Hindlimb muscle (tissue), 1 donor: ENCODE results near the gene PGC. TPM values are rescaled to one million over a fixed set of nuclear protein-coding genes. Genes with fewer than 3 reads are reported as not detected.

Experiments used
- DNase-seq: peaks from one replicate; pipeline ENCODE4 v3.0.0-alpha.2; 2013
- polyA plus RNA-seq: library from polyadenylated mRNA; unstranded; fragments of 120-200 nt; gene quantifications from one replicate; pipeline ENCODE4 v1.2.1, GENCODE V29; 2013; ENCODE audit not compliant: insufficient read length

Gene PGC
- polyA plus RNA-seq, 1 donor: not detected

DNA sequence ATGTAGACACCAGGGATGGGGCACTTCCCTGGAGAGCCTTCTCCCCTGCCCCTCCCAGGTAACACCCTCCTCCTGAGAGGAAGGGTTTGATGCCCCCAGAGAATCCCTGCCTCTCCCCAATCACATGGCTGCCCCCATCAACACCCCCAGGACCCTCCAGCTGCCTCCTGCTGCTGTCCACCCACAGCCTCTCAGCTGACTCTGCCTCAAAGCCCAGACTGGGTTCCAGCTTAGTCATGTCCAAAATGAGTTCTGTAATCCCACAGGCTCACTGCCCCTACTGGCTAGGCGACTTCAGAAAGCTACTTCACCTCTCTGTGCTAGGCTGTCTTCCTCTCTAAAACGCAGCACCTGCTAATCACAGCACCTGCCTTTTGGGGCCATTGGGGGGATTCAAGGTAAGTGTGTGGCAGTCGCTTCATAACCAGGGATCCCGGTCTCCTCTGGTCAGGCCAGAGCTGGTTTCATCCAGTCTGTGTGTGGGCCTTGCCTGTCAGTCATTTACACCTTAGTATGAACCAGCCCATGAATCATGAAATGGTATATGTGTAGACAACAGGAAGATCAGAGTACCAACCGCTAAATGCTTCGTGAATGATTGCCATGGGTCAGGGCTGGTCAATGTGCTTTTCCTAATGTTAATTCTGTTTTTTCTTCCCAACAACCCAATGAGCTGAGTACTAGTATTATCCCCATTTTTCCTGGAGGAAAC lies 52.2 kb downstream of the PGC start:
- no peak for DNase-seq

GRCh38 chr6:41693281-41694240 lies 53.6 kb downstream of the PGC start:
- no peak for DNase-seq

GRCh38 chr6:41692730-41693129 lies 54.5 kb downstream of the PGC start:
- no peak for DNase-seq

- no peak for DNase-seq
Observed at GRCh38 chr6:41692080-41692675, 55.0 kb downstream of the PGC start.

- DNase-seq: no peak
Observed at GRCh38 chr6:41691426-41692079, 55.6 kb downstream of the PGC start.

DNA sequence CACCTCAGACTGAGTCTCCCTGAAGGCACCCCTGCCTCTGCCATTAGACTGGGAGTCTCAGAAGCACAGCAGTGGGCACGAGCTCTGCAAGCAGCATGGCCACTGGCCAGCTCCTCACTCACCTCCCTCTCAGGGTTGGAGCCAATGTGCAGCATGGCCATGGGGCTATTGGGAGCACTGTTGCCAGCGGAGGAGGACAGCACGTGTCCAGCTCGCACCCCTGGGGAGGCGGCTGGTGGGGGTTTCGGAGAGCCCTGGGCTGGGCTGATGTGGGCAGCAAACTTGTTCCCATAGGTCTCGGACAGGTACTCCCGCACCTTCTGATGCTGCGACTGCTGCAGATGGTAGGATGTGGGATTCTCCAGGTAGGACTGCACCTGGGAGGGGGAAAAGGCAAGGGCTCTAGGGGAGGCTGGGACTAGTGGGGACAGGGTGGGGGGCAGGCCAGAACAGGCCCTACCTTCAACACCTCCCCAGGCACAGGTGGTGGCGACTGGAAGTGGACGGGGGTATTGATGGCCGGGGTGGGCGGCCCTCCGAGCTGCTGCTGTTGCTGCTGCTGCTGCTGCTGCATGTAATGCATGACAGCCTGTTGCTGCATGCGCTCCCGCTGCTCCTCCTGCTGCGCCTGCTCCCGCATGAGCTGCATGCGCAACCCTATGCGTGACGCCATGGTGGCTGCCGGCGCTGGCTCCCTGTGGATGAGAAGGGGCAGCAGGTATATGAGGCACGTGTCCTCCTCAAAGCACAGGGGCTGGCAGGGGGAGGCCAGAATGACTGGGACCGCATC lies 56.5 kb downstream of the PGC start:
- no peak for DNase-seq

DNA sequence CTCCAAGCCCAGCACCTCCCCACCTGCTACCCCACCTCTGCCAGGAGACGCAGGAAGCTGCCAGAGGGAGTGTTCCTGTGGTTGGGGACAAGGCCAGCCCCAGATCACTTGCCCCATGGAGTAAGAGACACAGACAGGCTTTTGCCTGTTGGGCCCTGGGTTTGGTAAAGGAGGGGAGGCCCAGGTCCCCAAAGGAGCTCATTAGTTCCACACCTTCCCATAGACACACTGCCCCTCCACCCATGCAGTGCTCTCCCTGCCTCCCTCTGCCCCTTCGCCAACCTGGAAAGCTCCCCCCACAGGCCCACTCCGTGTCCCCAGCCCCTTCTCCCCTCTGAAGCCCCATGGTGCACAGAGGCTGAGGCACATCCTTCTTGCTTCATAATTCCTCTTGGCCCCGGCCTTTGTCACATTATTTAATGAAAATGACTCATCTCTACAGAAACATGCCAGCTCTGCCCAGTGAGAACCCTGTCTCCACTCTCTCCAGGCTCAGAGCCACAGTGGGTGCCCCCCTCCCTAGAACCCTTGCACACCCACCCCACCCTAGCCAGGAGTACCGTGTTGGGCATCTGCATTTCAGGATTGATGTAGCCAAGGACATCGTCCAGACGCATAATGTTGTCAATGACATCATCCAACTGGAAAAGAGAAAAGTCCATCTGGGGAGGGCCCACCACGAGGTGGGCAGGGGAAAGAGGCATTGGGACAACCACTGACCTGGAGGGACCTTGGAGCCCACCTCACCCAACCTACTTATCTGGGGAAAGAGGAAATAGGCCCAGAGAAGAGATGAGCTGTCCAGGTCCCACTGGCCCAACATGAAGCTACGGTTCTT lies 57.8 kb downstream of the PGC start:
- no peak for DNase-seq

GRCh38 chr6:41688256-41688965 lies 58.8 kb downstream of the PGC start:
- DNase-seq: no peak

GRCh38 chr6:41687501-41688175 lies 59.6 kb downstream of the PGC start:
- no peak for DNase-seq

Other genes starting within 250 kb of the PGC start
- 20.8 TPM for gene FOXP4, start 201.0 kb downstream of the PGC start, polyA plus RNA-seq
- 57.0 TPM for gene MDFI, start 108.9 kb downstream of the PGC start, polyA plus RNA-seq
- gene TFEB, start 11.8 kb downstream of the PGC start, polyA plus RNA-seq: 10.1 TPM
- gene FRS3, start 32.5 kb upstream of the PGC start, polyA plus RNA-seq: 9.1 TPM
- gene PRICKLE4, start 33.4 kb upstream of the PGC start, polyA plus RNA-seq: 2.0 TPM
- 128 TPM for gene TOMM6, start 40.3 kb upstream of the PGC start, polyA plus RNA-seq
- 6.9 TPM for gene USP49, start 148.0 kb upstream of the PGC start, polyA plus RNA-seq
- gene MED20, start 173.7 kb upstream of the PGC start, polyA plus RNA-seq: 19.7 TPM
- gene BYSL, start 174.1 kb upstream of the PGC start, polyA plus RNA-seq: 36.7 TPM
- gene CCND3, start 194.4 kb upstream of the PGC start, polyA plus RNA-seq: 91.3 TPM